Measurements from ENCODE around the gene FYN. TPM values are rescaled to one million over a fixed set of nuclear protein-coding genes. Genes with fewer than 3 reads are reported as not detected.

FYN gene
- total RNA-seq, 2 donors from 2014 or later = 78.9 to 98.7 TPM

GRCh38 chr6:111610548-111611172, 262.6 kb downstream of the FYN start:
- Histone ChIP-seq H3K4me1 (peaks cover 0 to 5% of the 10 kb centered on the region in 2 donors), H3K27me3 (no peaks in the 10 kb centered on the region), H3K4me3 (no peak overlapping the region), H3K9me3 (no peaks in the 10 kb centered on the region), H3K27ac (no peak overlapping the region), H3K36me3 (no peaks in the 10 kb centered on the region)
- TF ChIP-seq CTCF (IDR thresholded peaks at IDR 0.05) = no peak
- DNase-seq (ENCODE audit: low spot score) = no peak

Other genes with a start within 250 kb of the FYN start
- gene CCN6, start 180.7 kb upstream of the FYN start, total RNA-seq = not detected
- 10 to 100 TPM; 19.0 to 32.3 TPM for gene TUBE1, start 214.0 kb upstream of the FYN start, total RNA-seq
- gene FAM229B, start 214.1 kb upstream of the FYN start, total RNA-seq = 10 to 100 TPM; 28.7 to 44.9 TPM